C4-2B (cell line): ENCODE results near the gene BTBD17.

Experiments
- H3K27ac ChIP-seq: fragments of 450-650 bp; 2 replicates; pipeline ENCODE4 v1.5.1; 2017
- CTCF ChIP-seq: fragments of 450-650 bp; conservative IDR thresholded peaks from 2 replicates; pipeline ENCODE4 v1.5.1; 2017; ENCODE audit warnings: mild to moderate bottlenecking
- ZFX ChIP-seq: fragments of 450-650 bp; IDR thresholded peaks from 2 replicates; pipeline ENCODE4 v1.6.1; 2017

The BTBD17 gene

GRCh38 chr17:74385201-74385600, 23.5 kb upstream of the BTBD17 start:
- TF ChIP-seq ZFX = no peak
- TF ChIP-seq CTCF = no peak
- H3K27ac ChIP-seq = no peak overlapping the region

DNA sequence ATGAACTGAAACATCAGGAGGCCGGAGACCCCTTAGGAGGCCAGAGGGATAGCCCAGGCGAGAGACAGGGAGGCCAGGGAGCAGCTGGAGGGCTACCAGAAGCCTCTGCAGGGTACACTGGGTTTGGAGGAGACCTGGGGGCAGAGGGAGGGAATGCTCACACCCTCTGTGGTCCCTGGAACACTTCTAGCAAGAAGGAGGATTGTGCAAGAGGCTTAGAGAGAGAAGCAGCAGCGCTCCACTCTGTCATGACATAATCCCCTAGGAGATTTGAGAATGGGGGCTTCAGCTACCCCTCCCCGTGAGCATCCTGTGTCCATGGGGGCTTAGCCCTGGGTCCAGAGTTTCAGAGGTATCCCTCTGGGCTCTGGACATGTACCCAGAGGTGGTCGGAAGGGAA, 21.5 kb upstream of the BTBD17 start:
- TF ChIP-seq ZFX = no peak
- no peak for TF ChIP-seq CTCF
- no peak overlapping the region for H3K27ac ChIP-seq

DNA sequence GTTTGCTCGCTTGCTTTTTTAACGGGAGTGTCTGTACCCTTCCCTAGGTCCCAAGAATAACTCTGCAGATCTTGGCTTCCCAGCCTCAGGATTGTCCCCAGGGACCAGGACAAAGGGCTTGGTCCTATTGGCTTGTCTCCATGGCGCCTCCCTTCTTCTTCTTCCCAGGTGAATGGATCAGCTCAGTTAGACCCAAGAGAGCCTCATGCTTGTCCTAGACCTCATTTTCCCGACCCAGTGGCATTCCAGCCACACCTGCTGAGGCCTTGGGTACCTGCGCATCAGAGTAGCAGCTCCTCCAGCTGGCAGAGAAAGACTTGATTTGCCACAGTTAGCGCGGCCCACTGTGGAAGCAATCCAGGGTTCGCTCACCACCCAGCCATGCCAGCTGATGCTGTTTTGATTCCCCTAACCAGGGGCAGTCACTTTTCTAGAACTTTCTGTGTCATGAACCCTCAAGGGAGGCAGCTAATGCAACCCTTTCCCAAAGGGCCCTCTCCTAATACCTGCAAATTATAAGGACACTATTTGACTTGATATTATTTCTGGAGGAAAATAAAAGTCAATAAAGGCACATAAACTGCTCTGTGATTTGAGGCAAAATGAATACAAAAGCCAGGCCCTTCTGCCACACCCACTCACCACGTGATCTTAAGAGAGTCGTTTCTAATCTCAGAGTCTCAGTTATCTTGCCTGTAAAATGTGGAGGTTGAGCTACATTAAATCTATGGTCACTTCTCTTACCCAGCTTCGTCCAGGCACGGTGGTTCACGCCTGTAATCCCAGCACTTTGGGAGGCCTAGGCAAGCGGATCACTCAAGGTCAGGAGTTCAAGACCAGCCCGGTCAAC, 19.5 kb upstream of the BTBD17 start:
- no peak overlapping the region for H3K27ac ChIP-seq
- TF ChIP-seq ZFX (no peak), CTCF (no peak)

DNA sequence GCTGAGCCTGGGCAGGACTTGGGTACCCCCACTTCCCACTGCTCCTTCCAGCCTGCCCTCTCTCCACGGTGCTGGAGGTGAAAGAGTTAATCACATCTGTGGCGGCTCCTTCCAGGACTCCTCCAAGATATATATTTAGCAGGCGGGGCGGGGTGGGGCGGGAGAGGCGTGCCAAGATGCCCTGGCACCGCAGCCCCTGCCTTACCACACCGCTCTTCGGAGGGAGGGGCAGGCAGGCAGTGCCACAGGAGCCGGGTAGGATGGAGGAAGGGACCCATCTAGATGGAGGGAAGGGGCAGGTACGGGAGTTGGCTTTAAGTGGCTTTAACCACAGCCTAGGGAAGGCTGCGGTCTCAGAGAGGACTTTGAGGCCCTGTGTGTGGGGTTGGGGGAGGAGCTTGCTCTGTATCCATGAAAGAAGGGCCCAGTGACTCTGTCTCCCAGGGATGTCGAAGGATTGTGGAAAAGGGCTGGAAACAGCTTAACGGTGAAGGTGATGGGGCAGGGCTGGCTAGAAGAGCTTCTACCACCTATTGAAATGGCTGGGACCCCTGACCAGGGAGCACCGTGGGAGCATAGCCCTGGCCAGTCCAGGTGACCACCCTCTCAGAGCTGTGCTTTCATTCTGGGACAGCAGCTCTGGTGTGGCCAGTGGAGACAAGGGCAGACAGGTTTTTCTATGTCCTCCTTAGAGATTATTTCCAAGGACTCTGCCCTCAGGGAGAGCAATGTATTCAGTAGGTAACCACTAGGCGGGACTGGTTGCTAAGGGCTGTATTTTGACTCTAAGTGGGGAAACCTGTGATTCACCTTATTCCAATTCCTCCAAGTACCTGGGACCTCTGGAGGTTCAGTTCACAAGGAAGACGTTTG, 18.7 kb upstream of the BTBD17 start:
- TF ChIP-seq ZFX (no peak), CTCF (no peak)
- peak overlapping the region; percentile 28 for H3K27ac ChIP-seq

DNA sequence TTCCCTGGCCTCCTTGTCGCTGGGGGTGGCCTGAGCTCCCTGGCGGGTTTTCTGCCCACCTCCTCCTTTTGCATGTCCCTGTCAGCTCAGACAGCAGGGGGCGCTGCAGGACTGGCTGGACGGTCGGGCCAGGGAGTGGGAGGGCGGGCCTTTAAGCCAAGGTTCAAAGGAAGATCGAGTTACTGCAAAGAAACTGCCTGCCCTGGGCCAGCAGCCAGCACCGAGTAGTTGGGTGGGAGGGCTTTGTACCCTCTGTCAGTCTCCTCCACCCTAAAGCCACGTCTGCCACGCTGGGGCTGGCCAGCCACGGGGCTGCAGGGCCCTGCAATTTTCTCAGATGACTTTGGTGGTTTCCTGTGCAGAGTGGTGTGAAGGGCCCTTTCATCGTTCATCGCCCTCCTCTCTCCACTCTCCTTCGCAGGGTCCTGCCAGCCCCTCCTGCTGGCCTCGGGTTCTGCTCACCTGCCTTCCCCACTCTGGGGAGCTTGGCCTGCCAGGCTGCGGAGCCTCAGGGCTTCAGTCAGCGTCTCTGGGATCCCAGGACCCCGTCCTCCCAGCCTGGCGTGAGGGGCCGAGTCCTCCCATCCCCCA, 17.9 kb upstream of the BTBD17 start:
- TF ChIP-seq CTCF = peak; percentile 97
- TF ChIP-seq ZFX = no peak
- peak overlapping the region; percentile 28 for H3K27ac ChIP-seq

GRCh38 chr17:74374858-74375257, 13.2 kb upstream of the BTBD17 start:
- TF ChIP-seq ZFX = no peak
- no peak for TF ChIP-seq CTCF
- H3K27ac ChIP-seq = no peak overlapping the region
